T-helper 1 cell (primary cell): ENCODE data around the gene KLRC1.
"Not testable (repeated sequence)": the region's sequence is repeated elsewhere in the genome, so short reads cannot be mapped to it uniquely, and the experiment has no call there.

Experiments
- DNase-seq, 5 donors: peaks; one replicate each; pipeline ENCODE4 v3.0.0-alpha.2; 2012 to 2020

KLRC1 gene

DNA sequence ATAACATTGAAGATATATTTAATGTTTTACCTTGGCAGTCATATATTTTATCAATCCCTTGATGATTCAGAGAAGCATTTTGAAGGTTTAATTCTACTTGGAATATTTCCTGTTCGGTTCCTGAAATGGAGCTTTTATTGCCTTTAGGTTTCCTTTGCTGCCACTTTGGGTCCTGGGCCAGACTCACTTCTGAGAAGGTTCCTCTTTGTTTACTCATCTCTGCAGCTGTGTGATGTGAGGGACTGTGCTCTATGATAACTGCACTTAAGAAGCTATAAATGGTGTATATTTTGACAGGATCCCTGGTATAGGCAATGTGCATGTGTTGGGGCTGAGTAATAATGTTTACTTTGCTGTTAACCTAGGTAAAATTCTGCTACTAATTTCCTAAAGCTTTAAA is 32.8 kb downstream of the KLRC1 start, which contains the start of gene KLRC3:
Gene KLRC3 (minus strand): TSS at position 262 of the 400 bp plus-strand sequence. CDS start 45 bp downstream, at position 217.
- not testable (repeated sequence) for DNase-seq

DNA sequence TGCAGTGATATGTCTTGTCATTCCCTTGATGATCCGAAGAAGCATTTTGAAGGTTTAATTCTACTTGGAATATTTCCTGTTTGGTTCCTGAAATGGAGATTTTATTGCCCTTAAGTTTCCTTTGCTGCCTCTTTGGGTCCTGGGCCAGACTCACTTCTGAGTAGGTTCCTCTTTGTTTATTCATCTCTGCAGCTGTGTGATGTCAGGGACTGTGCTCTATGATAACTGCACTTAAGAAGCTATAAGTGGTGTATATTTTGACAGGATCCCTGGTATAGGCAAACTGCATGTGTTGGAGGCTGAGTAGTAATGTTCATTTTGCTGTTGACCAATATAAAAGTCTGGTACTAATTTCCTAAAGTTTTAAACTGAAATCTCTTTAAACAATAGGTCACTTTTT is 43.8 kb downstream of the KLRC1 start, which contains the start of gene KLRC4:
Gene KLRC4 (minus strand): TSS at position 366 of the 400 bp plus-strand sequence. CDS start 182 bp downstream, at position 184.
- DNase-seq, result no peak

DNA sequence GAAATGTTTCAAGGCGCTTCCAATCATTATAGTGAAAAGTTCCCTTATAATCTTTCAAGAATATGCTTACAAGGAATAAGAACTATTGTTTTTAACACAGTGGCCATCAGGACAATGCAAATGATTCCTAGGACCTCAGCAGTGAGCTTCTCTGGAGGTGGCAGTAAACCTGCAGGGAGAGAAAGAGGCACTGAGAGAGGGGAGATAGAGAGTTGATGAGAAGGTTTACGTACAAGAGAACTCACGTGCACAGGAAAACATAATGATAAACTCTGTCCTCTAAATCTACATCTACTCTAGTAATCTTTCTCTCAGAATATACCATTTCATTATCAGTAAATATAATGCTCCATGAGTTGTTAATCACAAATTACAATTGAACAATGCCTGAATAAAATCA is 44.3 kb downstream of the KLRC1 start:
- no peak for DNase-seq

DNA sequence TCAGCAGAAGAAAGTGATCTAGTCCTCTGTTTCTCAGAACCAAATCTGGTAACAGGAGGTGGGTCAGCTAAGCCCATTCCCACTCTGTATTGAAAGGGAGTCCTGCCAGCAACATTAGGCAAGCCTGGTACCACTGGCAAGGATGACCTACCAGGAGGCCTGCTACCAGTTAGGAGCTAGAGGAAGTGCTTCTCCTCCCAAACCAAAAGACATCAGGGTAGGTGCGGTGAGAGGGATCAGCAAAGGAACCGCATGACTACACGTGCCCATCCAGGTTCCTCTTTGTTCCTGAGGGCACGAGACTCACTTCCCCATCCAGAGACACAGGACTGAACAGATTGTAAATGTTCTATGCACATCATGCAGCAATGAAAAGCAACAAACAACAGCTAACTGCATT is 46.5 kb downstream of the KLRC1 start:
- no peak for DNase-seq

DNA sequence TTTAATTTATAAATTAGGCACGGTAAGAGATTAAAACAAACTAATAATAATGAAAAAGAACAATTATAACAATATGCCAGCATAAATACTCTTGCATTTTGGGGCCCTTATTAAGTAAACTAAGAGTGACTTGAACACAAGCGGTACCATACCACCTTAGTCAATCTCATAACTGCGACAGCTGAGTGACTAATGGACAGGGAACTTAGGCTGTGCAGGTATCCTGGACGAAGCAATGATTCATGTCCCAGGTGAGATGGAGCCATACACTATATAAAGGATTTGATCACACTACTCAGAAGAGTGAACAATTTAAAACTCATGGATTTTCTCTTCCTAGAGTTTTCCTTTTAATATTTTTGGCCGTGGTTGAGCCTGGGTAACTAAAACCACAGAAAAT is 47.9 kb downstream of the KLRC1 start:
- no peak for DNase-seq

DNA sequence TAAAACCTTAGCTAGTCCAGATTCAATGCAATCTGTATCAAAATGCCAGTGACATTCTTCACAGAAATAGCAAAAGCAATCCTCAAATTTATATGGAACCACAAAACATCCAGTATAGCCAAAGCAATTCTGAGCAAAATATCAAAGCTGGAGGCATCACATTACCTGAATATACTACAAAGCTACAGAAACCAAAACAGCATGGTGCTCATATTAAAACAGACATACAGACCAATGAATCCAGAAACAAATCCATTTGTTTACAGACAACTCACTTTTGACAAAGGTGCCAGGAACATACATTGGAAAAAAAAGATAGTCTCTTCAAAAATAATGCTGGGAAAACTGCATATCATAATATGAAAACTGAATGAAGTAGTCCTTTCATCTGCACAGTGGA is 48.4 kb downstream of the KLRC1 start:
- no peak for DNase-seq

DNA sequence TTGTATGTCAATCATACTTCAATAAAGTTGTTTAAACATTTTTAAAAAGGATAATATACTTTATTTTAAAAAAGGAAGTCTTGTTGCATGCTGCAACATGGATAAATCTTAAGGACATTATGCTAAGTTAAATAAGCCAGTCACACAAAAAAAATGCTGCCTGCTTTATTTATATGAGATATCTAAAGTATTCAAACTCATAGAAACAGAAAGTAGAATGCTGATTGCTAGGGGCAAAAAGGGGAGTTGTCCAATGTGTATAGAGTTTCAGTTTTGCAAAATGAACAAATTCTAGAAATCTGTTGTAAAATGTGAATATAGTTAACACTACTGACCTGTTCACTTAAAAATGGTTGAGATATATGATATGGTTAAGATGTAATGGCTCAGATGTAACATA is 52.3 kb downstream of the KLRC1 start:
- no peak for DNase-seq

DNA sequence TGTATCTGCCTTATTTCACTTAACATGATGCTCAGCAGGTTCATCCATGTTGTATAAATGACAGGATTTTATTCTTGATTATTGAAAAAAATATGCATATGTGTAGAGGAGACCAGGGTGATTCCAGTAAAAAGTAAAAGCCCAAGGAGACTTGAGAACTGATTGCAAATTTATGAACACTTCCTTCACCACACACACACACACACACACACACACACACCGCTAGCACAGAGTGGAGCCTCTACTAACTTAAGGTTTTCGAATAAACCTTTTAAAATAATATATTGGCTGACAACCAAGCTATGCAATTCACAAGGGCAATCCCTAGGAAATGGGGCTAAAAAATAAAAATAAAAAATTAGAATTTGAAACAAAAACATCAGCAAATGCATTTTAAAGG is 55.0 kb downstream of the KLRC1 start:
- DNase-seq, result no peak

DNA sequence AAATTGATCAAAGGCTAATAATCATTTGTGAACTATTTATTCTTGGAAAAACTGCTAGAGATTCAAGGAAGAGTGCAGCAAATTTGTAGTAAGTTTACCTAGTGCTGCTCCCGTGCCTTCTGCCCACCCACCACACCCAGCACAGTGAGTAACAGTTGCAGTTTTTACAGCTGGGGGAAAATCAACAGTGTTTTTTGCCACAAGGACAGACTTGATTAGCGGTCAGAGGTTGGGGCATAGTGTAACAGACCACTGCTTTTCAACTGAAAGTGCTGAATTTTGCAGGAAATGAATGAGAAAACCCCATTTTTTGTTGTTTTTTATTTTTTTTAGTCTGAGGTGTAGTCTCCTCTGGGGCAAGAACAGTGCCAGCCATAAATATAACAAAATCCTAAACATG is 55.9 kb downstream of the KLRC1 start:
- DNase-seq, result no peak

DNA sequence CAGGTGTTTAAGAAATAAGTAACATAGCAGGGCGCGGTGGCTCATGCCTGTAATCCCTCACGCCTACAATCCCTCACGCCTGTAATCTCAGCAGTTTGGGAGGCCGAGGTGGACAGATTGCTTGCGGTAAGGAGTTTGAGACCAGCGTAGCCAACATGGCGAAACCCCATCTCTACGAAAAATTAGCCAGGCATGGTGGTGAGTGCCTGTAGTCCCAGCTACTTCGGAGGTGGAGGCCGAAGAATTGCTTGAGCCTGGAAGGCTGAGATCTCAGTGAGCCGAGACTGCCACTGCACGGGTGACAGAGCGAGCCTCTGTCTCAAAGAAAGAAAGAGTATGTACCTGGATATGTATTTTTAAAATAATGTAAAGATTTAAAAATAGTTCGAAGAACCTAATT is 57.0 kb downstream of the KLRC1 start:
- DNase-seq, result not testable (repeated sequence)
